Measurements from ENCODE around the gene CDCP2.

GRCh38 chr1:54156986-54157385, 4.2 kb upstream of the CDCP2 start:
- TF ChIP-seq POLR2A (IDR thresholded peaks at IDR 0.05): no peak
- no peak for TF ChIP-seq CTCF (IDR thresholded peaks at IDR 0.05)
